Tibial nerve (tissue), 4 donors: ENCODE data around the gene PTPRCAP. TPM values are rescaled to one million over a fixed set of nuclear protein-coding genes. Genes with fewer than 3 reads are reported as not detected.

ENCODE experiments used
- DNase-seq, 2 donors: peaks; one replicate each; pipeline ENCODE4 v3.0.0-alpha.2; 2019; ENCODE audit warnings: low spot score in 2 of 2
- H3K27ac ChIP-seq, 4 donors: fragments of 200-600 bp; sonication (generic) in 3 of 4; one replicate each; pipeline ENCODE4 v1.5.1; 2017 to 2019; ENCODE audit warnings: mild to moderate bottlenecking in 1 of 4
- H3K27me3 ChIP-seq, 2 donors: fragments of 200-600 bp; sonication (generic) in 1 of 2; one replicate each; pipeline versions ENCODE4 v1.5.1 to v1.6.0; 2017 to 2019
- H3K36me3 ChIP-seq, 3 donors: fragments of 200-600 bp; sonication (generic); one replicate each; pipeline ENCODE4 v1.5.1; 2018 to 2019
- H3K4me1 ChIP-seq, 4 donors: fragments of 200-600 bp; sonication (generic) in 3 of 4; one replicate each; pipeline ENCODE4 v1.5.1; 2017 to 2019
- H3K4me3 ChIP-seq, 4 donors: fragments of 200-600 bp; sonication (generic) in 3 of 4; one replicate each; pipeline ENCODE4 v1.5.1; 2017 to 2019; ENCODE audit warnings: mild to moderate bottlenecking in 1 of 4, moderate library complexity in 1 of 4
- H3K9me3 ChIP-seq, 4 donors: fragments of 200-600 bp; sonication (generic) in 3 of 4; one replicate each; pipeline ENCODE4 v1.5.1; 2017 to 2019
- CTCF ChIP-seq, 5 experiments: fragments of 200-600 bp in 3 of 5; fragments of 450-650 bp in 2 of 5; sonication (generic) in 3 of 5; IDR thresholded peaks; one replicate each; pipeline ENCODE4 v1.5.1; 2016 to 2019; ENCODE audit warnings: antibody characterized with exemption in 5 of 5, mild to moderate bottlenecking in 3 of 5, moderate library complexity in 2 of 5
- EP300 ChIP-seq, 2 donors: sonication (generic); formaldehyde crosslinking; IDR thresholded peaks; one replicate each; pipeline ENCODE4 v1.6.1; 2017; ENCODE audit warnings: antibody characterized with exemption in 2 of 2, mild to moderate bottlenecking in 1 of 2
- POLR2A ChIP-seq, 2 donors: fragments of 450-650 bp; IDR thresholded peaks; one replicate each; pipeline ENCODE4 v1.6.1; 2017; ENCODE audit warnings: antibody characterized with exemption in 2 of 2, mild to moderate bottlenecking in 2 of 2, moderate library complexity in 2 of 2
- WGBS, 2 donors: methylation state at CpG; one replicate each; pipeline ENCODE4 v1.1.5; 2018; 5-methylcytosine and 5-hydroxymethylcytosine counted together
- total RNA-seq, 4 donors: library from RNA; depleted of rRNA; stranded (reverse); fragments of >200 nt; gene quantifications; one replicate each; pipeline ENCODE4 v1.1.0, GENCODE V29; 2016

The PTPRCAP gene
- total RNA-seq, 4 donors from 2014 or later = 6.9 to 18.0 (median 12.8) TPM

GRCh38 chr11:67440229-67441097 is 3.0 kb upstream of the PTPRCAP start:
- Histone ChIP-seq H3K36me3 (peaks cover 0 to 66% (median 0%) of the 10 kb centered on the region in 3 donors), H3K9me3 (no peaks in the 10 kb centered on the region), H3K4me3 (no peak overlapping the region), H3K27me3 (no peaks in the 10 kb centered on the region), H3K4me1 (peaks cover 0 to 72% (median 28%) of the 10 kb centered on the region in 4 donors), H3K27ac (peak overlapping the region in 3 of 4 donors; percentile 65 to 83 (median 74))
- no peak for DNase-seq
- WGBS, 2 donors = 65 to 76% methylated on average over 17 of the region's 17 CpGs
- no peak for TF ChIP-seq POLR2A (IDR thresholded peaks at IDR 0.05)
- TF ChIP-seq EP300 (IDR thresholded peaks at IDR 0.05) = no peak
- TF ChIP-seq CTCF (IDR thresholded peaks at IDR 0.05) = no peak

- 53 to 54% methylated on average over 30 to 31 of the region's 31 CpGs for WGBS, 2 donors
- Histone ChIP-seq H3K9me3 (no peaks in the 10 kb centered on the region), H3K36me3 (peaks cover 0 to 75% (median 0%) of the 10 kb centered on the region in 3 donors), H3K4me1 (peaks cover 0 to 64% (median 26%) of the 10 kb centered on the region in 4 donors), H3K27me3 (no peaks in the 10 kb centered on the region), H3K27ac (peak overlapping the region in 3 of 4 donors; percentile 65 to 83 (median 74)), H3K4me3 (no peak overlapping the region)
- peak in 1 of 2 donors; percentile 15 for TF ChIP-seq EP300 (IDR thresholded peaks at IDR 0.05)
- TF ChIP-seq POLR2A (IDR thresholded peaks at IDR 0.05) = no peak
- peak in 1 of 5 experiments; percentile 13 for TF ChIP-seq CTCF (IDR thresholded peaks at IDR 0.05)
- DNase-seq = peak in 1 of 2 donors; percentile 36
Measured at GRCh38 chr11:67439321-67440228, 2.1 kb upstream of the PTPRCAP start.

- TF ChIP-seq EP300 (IDR thresholded peaks at IDR 0.05) = no peak
- no peak for TF ChIP-seq POLR2A (IDR thresholded peaks at IDR 0.05)
- no peak for TF ChIP-seq CTCF (IDR thresholded peaks at IDR 0.05)
- H3K27me3 ChIP-seq = no peaks in the 10 kb centered on the region
- DNase-seq = no peak
- H3K36me3 ChIP-seq = peaks cover 0 to 87% (median 5%) of the 10 kb centered on the region in 3 donors
- 68 to 83% methylated on average over 30 to 36 of the region's 41 CpGs for WGBS, 2 donors
- peaks cover 0 to 57% (median 19%) of the 10 kb centered on the region in 4 donors for H3K4me1 ChIP-seq
- H3K9me3 ChIP-seq = no peaks in the 10 kb centered on the region
- H3K4me3 ChIP-seq = peak overlapping the region in 2 of 4 donors; percentile 12 to 55
- H3K27ac ChIP-seq = peak overlapping the region in 3 of 4 donors; percentile 65 to 83 (median 74)
Measured at GRCh38 chr11:67438158-67438902, 848 bp upstream of the PTPRCAP start.

- no peaks in the 10 kb centered on the region for H3K9me3 ChIP-seq
- DNase-seq = no peak
- H3K27ac ChIP-seq = peak overlapping the region in 2 of 4 donors; percentile 40 to 83
- H3K27me3 ChIP-seq = no peaks in the 10 kb centered on the region
- peak overlapping the region in 2 of 4 donors; percentile 12 to 55 for H3K4me3 ChIP-seq
- H3K36me3 ChIP-seq = peaks cover 0 to 93% (median 10%) of the 10 kb centered on the region in 3 donors
- peaks cover 0 to 55% (median 19%) of the 10 kb centered on the region in 4 donors for H3K4me1 ChIP-seq
- no peak for TF ChIP-seq EP300 (IDR thresholded peaks at IDR 0.05)
- TF ChIP-seq POLR2A (IDR thresholded peaks at IDR 0.05) = no peak
- TF ChIP-seq CTCF (IDR thresholded peaks at IDR 0.05) = no peak
- WGBS, 2 donors = 62 to 68% methylated on average over 3 of the region's 3 CpGs
Measured at GRCh38 chr11:67437809-67438157, 301 bp upstream of the PTPRCAP start.
